ENCODE data around the gene PACRG.

DNA sequence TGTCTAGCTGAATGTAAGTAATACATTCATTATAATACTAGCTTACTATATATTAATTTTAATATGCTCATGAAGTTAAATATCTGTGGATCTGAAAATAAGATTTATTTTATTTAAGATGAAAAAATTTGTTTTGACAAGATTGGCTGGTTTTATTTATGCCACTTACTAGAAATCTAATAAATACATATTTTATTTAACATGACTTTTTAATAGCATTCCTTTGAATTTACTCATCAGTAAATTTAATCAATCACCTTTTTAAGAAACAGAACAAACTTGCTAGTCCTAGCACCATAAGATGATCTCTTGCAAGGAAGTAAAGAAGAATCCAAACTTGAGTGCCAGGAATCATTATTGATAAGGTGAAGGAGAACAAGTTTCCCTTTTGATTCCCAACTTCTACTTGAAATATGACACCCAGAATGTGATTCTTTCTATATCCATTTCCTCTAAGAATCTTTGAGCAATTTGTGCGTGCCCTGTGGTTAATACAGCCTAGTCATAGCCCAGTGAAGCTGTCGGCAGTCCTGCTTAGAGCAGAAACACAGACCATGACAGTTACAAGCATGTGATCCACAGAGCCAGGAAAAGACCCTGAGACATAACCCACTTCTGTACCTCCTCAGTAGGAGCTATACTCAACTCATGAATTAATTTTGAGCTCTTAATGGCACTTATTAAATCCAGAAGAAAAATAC lies 404.4 kb downstream of the PACRG start:
- TF ChIP-seq SUZ12 (IDR thresholded peaks at IDR 0.05; ENCODE audit: extremely low read depth, insufficient read depth, insufficient read length), result no peak
- TF ChIP-seq YY1 (IDR thresholded peaks at IDR 0.05; ENCODE audit: insufficient read depth, insufficient read length), result no peak

Measured in NT2/D1 (cell line).